HepG2 (cell line): ENCODE data around the gene AEBP1. TPM values are rescaled to one million over a fixed set of nuclear protein-coding genes. Genes with fewer than 3 reads are reported as not detected.
A peak's percentile ranks its signal among the peaks of the same experiment; 100 is the strongest.

ENCODE experiments used
- ATAC-seq: fragments of 200-7000 bp; cut with Tn5 transposase; 3 replicates; pipeline ENCODE4 v1.9.1; 2020; ENCODE audit warnings: mild to moderate bottlenecking, moderate library complexity
- BruUV-seq: library from RNA; stranded (reverse); fragments of 400-500 nt; replicated peaks from 2 replicates; lab custom pipeline; 2021; lab: Mats Ljungman, UMichigan
- CTCF ChIA-PET: fragments of 300-600 bp; formaldehyde crosslinking; extraction: SDS; loops from one replicate; lab custom pipeline; 2021; ENCODE audit warnings: low total read pairs, inconsistent platforms, low intra/inter-chr PET ratio; lab: Yijun Ruan, JAX
- POLR2A ChIA-PET: fragments of 350-600 bp; sonication (Branson Sonifier 250); formaldehyde crosslinking; loops from one replicate; lab custom pipeline; 2020; ENCODE audit warnings: antibody characterized with exemption, inconsistent platforms; lab: Yijun Ruan, JAX
- DNase-seq: peaks from one replicate; pipeline ENCODE4 v3.0.0-alpha.2; 2015; ENCODE audit warnings: low spot score
- FAIRE-seq: peaks from 3 replicates; lab custom pipeline; 2011; peaks lifted over from hg19 to GRCh38; lab: Jason Lieb, UNC
- H2AFZ ChIP-seq: one replicate; pipeline ENCODE4 v1.6.1; 2011; ENCODE audit warnings: low read length, inconsistent platforms
- H3K27ac ChIP-seq: fragments of 300-600 bp; 3 replicates; pipeline ENCODE4 v1.8.0; 2011; ENCODE audit warnings: mixed run types, mild to moderate bottlenecking, mixed read lengths, low read length, inconsistent platforms; ENCODE audit not compliant: insufficient read depth; ENCODE audit errors: extremely low read length
- H3K27me3 ChIP-seq, 2 experiments: fragments of 200-600 bp in 1 of 2; 2 replicates in 1 of 2; 3 replicates in 1 of 2; pipeline versions ENCODE4 v1.6.0 to v1.8.0; 2011; ENCODE audit warnings: low read length in 2 of 2, mild to moderate bottlenecking in 2 of 2, moderate library complexity in 2 of 2, inconsistent platforms in 1 of 2; ENCODE audit not compliant: insufficient read depth in 2 of 2, control insufficient read depth in 1 of 2
- H3K36me3 ChIP-seq, 2 experiments: fragments of 200-600 bp in 1 of 2; replicated peaks in 1 of 2; 2 replicates in 1 of 2; 3 replicates in 1 of 2; pipeline versions ENCODE4 v1.5.1 to v1.8.0; 2011; ENCODE audit warnings: low read length in 2 of 2, inconsistent platforms in 1 of 2; ENCODE audit not compliant: insufficient read depth in 2 of 2, control insufficient read depth in 1 of 2
- H3K4me1 ChIP-seq: 2 replicates; pipeline ENCODE4 v1.5.1; 2012; ENCODE audit warnings: low read length, inconsistent platforms; ENCODE audit not compliant: insufficient read depth
- H3K4me2 ChIP-seq: 2 replicates; pipeline ENCODE4 v1.6.0; 2011; ENCODE audit warnings: low read depth, low read length, inconsistent platforms
- H3K4me3 ChIP-seq, 3 experiments: fragments of 200-600 bp in 1 of 3; sonication (generic), shearing (Covaris generic) in 1 of 3; replicated peaks in 1 of 3; 2 replicates each; pipeline ENCODE4 v1.5.1; 2011 to 2016; ENCODE audit warnings: low read length in 3 of 3, inconsistent platforms in 2 of 3, low read depth in 2 of 3, mild to moderate bottlenecking in 2 of 3, control low read depth in 1 of 3, mixed read lengths in 1 of 3; ENCODE audit not compliant: insufficient read depth in 1 of 3
- H3K79me2 ChIP-seq: one replicate; pipeline ENCODE4 v1.6.1; 2011; ENCODE audit warnings: low read length, inconsistent platforms; ENCODE audit not compliant: insufficient read depth
- H3K9ac ChIP-seq: 2 replicates; pipeline ENCODE4 v1.6.0; 2011; ENCODE audit warnings: mild to moderate bottlenecking, low read depth, low read length, inconsistent platforms; ENCODE audit not compliant: insufficient read depth
- H3K9me3 ChIP-seq: 2 replicates; pipeline ENCODE4 v1.5.1; 2012; ENCODE audit warnings: mild to moderate bottlenecking, low read length
- H4K20me1 ChIP-seq: 2 replicates; pipeline ENCODE4 v1.6.0; 2011; ENCODE audit warnings: inconsistent platforms, mild to moderate bottlenecking, low read length, moderate library complexity; ENCODE audit not compliant: insufficient read depth
- GABPA ChIP-seq, 2 experiments: IDR thresholded peaks; 2 replicates each; pipeline ENCODE4 v1.6.1; 2011 to 2016; ENCODE audit warnings: low read depth in 2 of 2, low read length in 1 of 2, missing biosample characterization in 1 of 2, missing genetic modification characterization in 1 of 2
- HOXA5 ChIP-seq: sonication (generic); formaldehyde crosslinking; IDR thresholded peaks from 2 replicates; pipeline ENCODE4 v1.4.0; 2020; ENCODE audit warnings: missing genetic modification reagents
- NFIC ChIP-seq: IDR thresholded peaks from 2 replicates; pipeline ENCODE4 v1.6.1; 2012; ENCODE audit warnings: mild to moderate bottlenecking, low read length, inconsistent platforms
- SRSF4 ChIP-seq: fragments of 200-400 bp; formaldehyde crosslinking; IDR thresholded peaks from one replicate; pipeline ENCODE4 v1.6.1; 2018; ENCODE audit warnings: mild to moderate bottlenecking, low read depth, low read length, moderate library complexity; ENCODE audit not compliant: poor library complexity, severe bottlenecking
- ZFP1 ChIP-seq: IDR thresholded peaks from 2 replicates; pipeline ENCODE4 v1.6.1; 2016
- ZFYVE20 ChIP-seq: sonication (generic); formaldehyde crosslinking; IDR thresholded peaks from 2 replicates; pipeline ENCODE4 v1.8.0; 2023; ENCODE audit warnings: low read depth, mild to moderate bottlenecking, moderate library complexity, missing genetic modification reagents, borderline replicate concordance
- ZNF253 ChIP-seq: sonication (generic); formaldehyde crosslinking; IDR thresholded peaks from 2 replicates; pipeline ENCODE4 v1.8.0; 2022; ENCODE audit warnings: mild to moderate bottlenecking, missing genetic modification reagents, borderline replicate concordance
- ZNF501 ChIP-seq: sonication (generic); formaldehyde crosslinking; IDR thresholded peaks from 2 replicates; pipeline ENCODE4 v1.5.1; 2020; ENCODE audit warnings: mild to moderate bottlenecking, moderate library complexity, missing genetic modification reagents
- ZNF589 ChIP-seq: sonication (generic); formaldehyde crosslinking; conservative IDR thresholded peaks from 2 replicates; pipeline ENCODE4 v1.8.0; 2022; ENCODE audit warnings: mild to moderate bottlenecking, moderate library complexity, missing genetic modification reagents
- ZNF766 ChIP-seq: sonication (generic); formaldehyde crosslinking; IDR thresholded peaks from 2 replicates; pipeline ENCODE4 v1.5.0; 2020; ENCODE audit warnings: missing genetic modification reagents, borderline replicate concordance
- ZNF776 ChIP-seq: sonication (generic); formaldehyde crosslinking; IDR thresholded peaks from 2 replicates; pipeline ENCODE4 v1.4.0; 2020; ENCODE audit warnings: mild to moderate bottlenecking, missing genetic modification reagents
- whole genome bisulfite sequencing: methylation state at CpG from one replicate; pipeline ENCODE4 v1.1.6; 2017; ENCODE audit warnings: low lambda C conversion rate; 5-methylcytosine and 5-hydroxymethylcytosine counted together
- in situ Hi-C: cut with HindIII; loops from 2 replicates; pipeline ENCODE4 v1.10.0; 2017; ENCODE audit warnings: low pct_unique_long_range_greater_than_20kb; ENCODE audit not compliant: extremely low pct_ligation_motif_present
- intact Hi-C: fragments of 100-400 bp; cut with micrococcal nuclease; formaldehyde crosslinking; loops from one replicate; pipeline ENCODE4 v1.10.0; 2022; ENCODE audit not compliant: unreplicated experiment
- polyA plus RNA-seq, 8 experiments: library from polyadenylated mRNA; depleted of rRNA in 3 of 8; stranded (reverse) in 7 of 8; unstranded in 1 of 8; fragments of >200 nt; fragmentation: Illumina TruSeq in 4 of 8; extraction: Trizol in 4 of 8; gene quantifications; 2 replicates each; pipeline versions ENCODE4 v1.2.1 to v1.2.3, GENCODE V29; 2011 to 2016; ENCODE audit warnings: low read depth in 4 of 8, missing spikeins in 1 of 8, mixed read lengths in 1 of 8; ENCODE audit not compliant: insufficient read depth in 1 of 8
- total RNA-seq, 5 experiments: library from RNA; depleted of rRNA; stranded (reverse); fragments of >200 nt; fragmentation: Illumina TruSeq; extraction: Trizol; gene quantifications; 2 replicates each; pipeline ENCODE4 v1.2.3, GENCODE V29; 2016; ENCODE audit warnings: low read depth in 1 of 5
- TF ChIP-seq, protein P1 (sequence below): sonication (generic); formaldehyde crosslinking; IDR thresholded peaks from 2 replicates; pipeline ENCODE4 v1.4.0; 2020; ENCODE audit warnings: missing genetic modification reagents
- TF ChIP-seq, protein P2 (sequence below): sonication (generic); formaldehyde crosslinking; IDR thresholded peaks from 2 replicates; pipeline ENCODE4 v1.4.0; 2020; ENCODE audit warnings: missing genetic modification reagents; ENCODE audit errors: not compliant biosample characterization
- TF ChIP-seq, protein P3 (sequence below): sonication (generic); formaldehyde crosslinking; IDR thresholded peaks from 2 replicates; pipeline ENCODE4 v1.4.0; 2020; ENCODE audit warnings: missing genetic modification reagents
- TF ChIP-seq, protein P4 (sequence below): sonication (generic); formaldehyde crosslinking; IDR thresholded peaks from 2 replicates; pipeline ENCODE4 v1.4.0; 2020; ENCODE audit warnings: missing genetic modification reagents, borderline replicate concordance

Gene AEBP1
- total and polyA plus RNA-seq, 2 of the 13 experiments (the other 11 are each of a cell fraction or from before 2014, with no cell fraction given): 0.22 to 0.55 TPM

DNA sequence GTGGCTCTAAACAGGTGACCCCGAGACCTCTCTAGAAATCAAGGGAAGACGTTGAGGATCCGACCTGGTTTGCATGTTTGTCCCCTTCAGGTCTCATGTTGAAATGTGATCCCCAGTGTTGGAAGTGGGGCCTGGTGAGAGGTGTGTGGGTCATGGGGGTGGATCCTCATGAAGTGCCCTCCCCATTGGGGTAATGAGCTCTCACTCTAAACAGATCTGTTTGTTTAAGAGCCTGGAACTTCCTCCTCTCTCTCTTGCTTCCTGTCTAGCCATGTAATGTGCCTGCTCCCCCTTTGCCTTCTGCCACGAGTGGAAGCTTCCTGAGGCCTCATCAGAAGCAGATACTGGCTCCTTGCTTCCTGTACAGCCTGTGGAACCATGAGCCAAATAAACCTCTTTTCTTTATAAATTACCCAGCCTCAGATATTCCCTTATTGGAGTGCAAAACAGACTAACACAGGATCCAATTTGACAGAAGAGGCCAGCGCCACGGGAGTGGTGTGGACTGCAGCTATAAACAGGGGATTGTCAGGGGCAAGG, 11.0 kb upstream of the AEBP1 start:
- Histone ChIP-seq H3K4me3 (peak overlapping the region in 1 of 3 experiments; percentile 22; a peak in 1 of 6 replicates), H4K20me1 (no peaks in the 10 kb centered on the region), H3K4me1 (peaks cover 48% of the 10 kb centered on the region), H3K79me2 (no peaks in the 10 kb centered on the region), H3K27me3 (peaks cover 0 to 2% of the 10 kb centered on the region in 2 experiments; a peak in 2 of 5 replicates), H3K4me2 (peak overlapping the region; percentile 44; the same call in 1 of the 2 replicates), H2AFZ (no peak overlapping the region), H3K27ac (no peak overlapping the region), H3K9ac (no peak overlapping the region), H3K9me3 (no peaks in the 10 kb centered on the region), H3K36me3 (no peaks in the 10 kb centered on the region)
- FAIRE-seq (no peak), DNase-seq (no peak), ATAC-seq (peak; percentile 20; the same call in 2 of the 3 replicates)
- in situ Hi-C loops: no loop called here
- BruUV-seq: no TSS peak
- CTCF ChIA-PET: no interaction called here
- POLR2A ChIA-PET: interaction anchor here (0.7 to 1.8 kb wide), 2 partner anchors 9 to 357 kb away, joined by 3 to 4 read pairs; no protein-coding TSS in a partner anchor
- intact Hi-C loops: no loop called here
- 37% methylated on average over 5 of the region's 6 CpGs for WGBS
- TF ChIP-seq, protein P1, sequence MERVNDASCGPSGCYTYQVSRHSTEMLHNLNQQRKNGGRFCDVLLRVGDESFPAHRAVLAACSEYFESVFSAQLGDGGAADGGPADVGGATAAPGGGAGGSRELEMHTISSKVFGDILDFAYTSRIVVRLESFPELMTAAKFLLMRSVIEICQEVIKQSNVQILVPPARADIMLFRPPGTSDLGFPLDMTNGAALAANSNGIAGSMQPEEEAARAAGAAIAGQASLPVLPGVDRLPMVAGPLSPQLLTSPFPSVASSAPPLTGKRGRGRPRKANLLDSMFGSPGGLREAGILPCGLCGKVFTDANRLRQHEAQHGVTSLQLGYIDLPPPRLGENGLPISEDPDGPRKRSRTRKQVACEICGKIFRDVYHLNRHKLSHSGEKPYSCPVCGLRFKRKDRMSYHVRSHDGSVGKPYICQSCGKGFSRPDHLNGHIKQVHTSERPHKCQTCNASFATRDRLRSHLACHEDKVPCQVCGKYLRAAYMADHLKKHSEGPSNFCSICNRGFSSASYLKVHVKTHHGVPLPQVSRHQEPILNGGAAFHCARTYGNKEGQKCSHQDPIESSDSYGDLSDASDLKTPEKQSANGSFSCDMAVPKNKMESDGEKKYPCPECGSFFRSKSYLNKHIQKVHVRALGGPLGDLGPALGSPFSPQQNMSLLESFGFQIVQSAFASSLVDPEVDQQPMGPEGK: peak; percentile 15; the same call in 1 of the 2 replicates
- TF ChIP-seq, protein P2, sequence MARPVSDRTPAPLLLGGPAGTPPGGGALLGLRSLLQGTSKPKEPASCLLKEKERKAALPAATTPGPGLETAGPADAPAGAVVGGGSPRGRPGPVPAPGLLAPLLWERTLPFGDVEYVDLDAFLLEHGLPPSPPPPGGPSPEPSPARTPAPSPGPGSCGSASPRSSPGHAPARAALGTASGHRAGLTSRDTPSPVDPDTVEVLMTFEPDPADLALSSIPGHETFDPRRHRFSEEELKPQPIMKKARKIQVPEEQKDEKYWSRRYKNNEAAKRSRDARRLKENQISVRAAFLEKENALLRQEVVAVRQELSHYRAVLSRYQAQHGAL (CRISPR knock-in tag): no peak
- TF ChIP-seq HOXA5 (CRISPR knock-in tag): no peak
- no peak for TF ChIP-seq ZFYVE20
- no peak for TF ChIP-seq ZNF776 (CRISPR knock-in tag)
- no peak for TF ChIP-seq ZFP1 (CRISPR knock-in tag)
- TF ChIP-seq, protein P3, sequence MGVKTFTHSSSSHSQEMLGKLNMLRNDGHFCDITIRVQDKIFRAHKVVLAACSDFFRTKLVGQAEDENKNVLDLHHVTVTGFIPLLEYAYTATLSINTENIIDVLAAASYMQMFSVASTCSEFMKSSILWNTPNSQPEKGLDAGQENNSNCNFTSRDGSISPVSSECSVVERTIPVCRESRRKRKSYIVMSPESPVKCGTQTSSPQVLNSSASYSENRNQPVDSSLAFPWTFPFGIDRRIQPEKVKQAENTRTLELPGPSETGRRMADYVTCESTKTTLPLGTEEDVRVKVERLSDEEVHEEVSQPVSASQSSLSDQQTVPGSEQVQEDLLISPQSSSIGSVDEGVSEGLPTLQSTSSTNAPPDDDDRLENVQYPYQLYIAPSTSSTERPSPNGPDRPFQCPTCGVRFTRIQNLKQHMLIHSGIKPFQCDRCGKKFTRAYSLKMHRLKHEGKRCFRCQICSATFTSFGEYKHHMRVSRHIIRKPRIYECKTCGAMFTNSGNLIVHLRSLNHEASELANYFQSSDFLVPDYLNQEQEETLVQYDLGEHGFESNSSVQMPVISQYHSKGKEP: no peak
- TF ChIP-seq, protein P4, sequence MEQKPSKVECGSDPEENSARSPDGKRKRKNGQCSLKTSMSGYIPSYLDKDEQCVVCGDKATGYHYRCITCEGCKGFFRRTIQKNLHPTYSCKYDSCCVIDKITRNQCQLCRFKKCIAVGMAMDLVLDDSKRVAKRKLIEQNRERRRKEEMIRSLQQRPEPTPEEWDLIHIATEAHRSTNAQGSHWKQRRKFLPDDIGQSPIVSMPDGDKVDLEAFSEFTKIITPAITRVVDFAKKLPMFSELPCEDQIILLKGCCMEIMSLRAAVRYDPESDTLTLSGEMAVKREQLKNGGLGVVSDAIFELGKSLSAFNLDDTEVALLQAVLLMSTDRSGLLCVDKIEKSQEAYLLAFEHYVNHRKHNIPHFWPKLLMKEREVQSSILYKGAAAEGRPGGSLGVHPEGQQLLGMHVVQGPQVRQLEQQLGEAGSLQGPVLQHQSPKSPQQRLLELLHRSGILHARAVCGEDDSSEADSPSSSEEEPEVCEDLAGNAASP (CRISPR knock-in tag): no peak
- no peak for TF ChIP-seq ZNF589 (CRISPR knock-in tag)
- TF ChIP-seq NFIC: no peak
- 0 out of 2 replicates have a peak, but pooled peaks have one; percentile 32 for TF ChIP-seq ZNF766 (CRISPR knock-in tag)
- no peak for TF ChIP-seq GABPA (IDR thresholded peaks at IDR 0.05; ENCODE audit: low read depth, low read length)
- TF ChIP-seq GABPA (CRISPR knock-in tag; IDR thresholded peaks at IDR 0.05; ENCODE audit: low read depth): peak; percentile 79
- no peak for TF ChIP-seq SRSF4
- TF ChIP-seq ZNF501 (CRISPR knock-in tag): no peak
- TF ChIP-seq ZNF253 (CRISPR knock-in tag): no peak
